Measurements from ENCODE around the gene CCNB1. TPM values are rescaled to one million over a fixed set of nuclear protein-coding genes. Genes with fewer than 3 reads are reported as not detected.
A peak's percentile ranks its signal among the peaks of the same experiment; 100 is the strongest.
"Not testable (repeated sequence)": the region's sequence is repeated elsewhere in the genome, so short reads cannot be mapped to it uniquely, and the experiment has no call there.

The CCNB1 gene
- polyA plus RNA-seq (2013, experiment 1 of 2): 232 TPM
- 263 TPM for polyA plus RNA-seq (2013, experiment 2 of 2)

GRCh38 chr5:69166686-69167492 lies at the start of gene CCNB1:
Gene CCNB1 (plus strand): TSS chr5:69167150. CDS start chr5:69167263, 113 bp downstream.
- Histone ChIP-seq H3K4me3 (ENCODE audit: extremely low read depth, insufficient read depth, low read length, poor library complexity, severe bottlenecking) (peak within 1 kb of the TSS; percentile 73), H3K4me1 (ENCODE audit: control insufficient read depth, insufficient read depth, low read length, poor library complexity, severe bottlenecking) (peaks cover 9% of the 10 kb centered on the region), H3K36me3 (ENCODE audit: control insufficient read depth, insufficient read depth, low read length) (peaks cover 41% of the 10 kb centered on the region), H3K9me3 (ENCODE audit: control insufficient read depth, low read length) (no peaks in the 10 kb centered on the region), H3K27ac (ENCODE audit: low read depth, low read length, severe bottlenecking) (peak within 1 kb of the TSS; percentile 80)
- WGBS, 2 experiments (ENCODE audit: insufficient coverage in 2 of 2): 3% methylated on average over 39 to 40 of the region's 50 CpGs

- no peak overlapping the region for H3K27ac ChIP-seq (ENCODE audit: low read depth, low read length, severe bottlenecking)
- no peak overlapping the region for H3K4me3 ChIP-seq (ENCODE audit: extremely low read depth, insufficient read depth, low read length, poor library complexity, severe bottlenecking)
- peaks cover 53% of the 10 kb centered on the region for H3K36me3 ChIP-seq (ENCODE audit: control insufficient read depth, insufficient read depth, low read length)
- H3K9me3 ChIP-seq (ENCODE audit: control insufficient read depth, low read length): no peaks in the 10 kb centered on the region
- no peaks in the 10 kb centered on the region for H3K4me1 ChIP-seq (ENCODE audit: control insufficient read depth, insufficient read depth, low read length, poor library complexity, severe bottlenecking)
These were observed 37.5 kb upstream of the CCNB1 start for GRCh38 chr5:69129413-69129812.

GRCh38 chr5:69130241-69130640 lies 36.7 kb upstream of the CCNB1 start:
- no peak overlapping the region for H3K4me3 ChIP-seq (ENCODE audit: extremely low read depth, insufficient read depth, low read length, poor library complexity, severe bottlenecking)
- no peaks in the 10 kb centered on the region for H3K4me1 ChIP-seq (ENCODE audit: control insufficient read depth, insufficient read depth, low read length, poor library complexity, severe bottlenecking)
- WGBS, 2 experiments (ENCODE audit: insufficient coverage in 2 of 2): no CpG with 5 or more reads among the region's 2 CpGs
- peaks cover 45% of the 10 kb centered on the region for H3K36me3 ChIP-seq (ENCODE audit: control insufficient read depth, insufficient read depth, low read length)
- H3K27ac ChIP-seq (ENCODE audit: low read depth, low read length, severe bottlenecking): no peak overlapping the region
- H3K9me3 ChIP-seq (ENCODE audit: control insufficient read depth, low read length): no peaks in the 10 kb centered on the region

GRCh38 chr5:69131304-69131703 lies 35.6 kb upstream of the CCNB1 start:
- Histone ChIP-seq H3K9me3 (ENCODE audit: control insufficient read depth, low read length) (no peaks in the 10 kb centered on the region), H3K27ac (ENCODE audit: low read depth, low read length, severe bottlenecking) (no peak overlapping the region), H3K36me3 (ENCODE audit: control insufficient read depth, insufficient read depth, low read length) (peaks cover 35% of the 10 kb centered on the region), H3K4me3 (ENCODE audit: extremely low read depth, insufficient read depth, low read length, poor library complexity, severe bottlenecking) (no peak overlapping the region), H3K4me1 (ENCODE audit: control insufficient read depth, insufficient read depth, low read length, poor library complexity, severe bottlenecking) (no peaks in the 10 kb centered on the region)

GRCh38 chr5:69134126-69134525 lies 32.8 kb upstream of the CCNB1 start:
- H3K27ac ChIP-seq (ENCODE audit: low read depth, low read length, severe bottlenecking): no peak overlapping the region
- no peaks in the 10 kb centered on the region for H3K4me1 ChIP-seq (ENCODE audit: control insufficient read depth, insufficient read depth, low read length, poor library complexity, severe bottlenecking)
- no peaks in the 10 kb centered on the region for H3K9me3 ChIP-seq (ENCODE audit: control insufficient read depth, low read length)
- 85 to 90% methylated on average over 4 to 5 of the region's 7 CpGs for WGBS, 2 experiments (ENCODE audit: insufficient coverage in 2 of 2)
- peaks cover 13% of the 10 kb centered on the region for H3K36me3 ChIP-seq (ENCODE audit: control insufficient read depth, insufficient read depth, low read length)
- no peak overlapping the region for H3K4me3 ChIP-seq (ENCODE audit: extremely low read depth, insufficient read depth, low read length, poor library complexity, severe bottlenecking)

- no peaks in the 10 kb centered on the region for H3K4me1 ChIP-seq (ENCODE audit: control insufficient read depth, insufficient read depth, low read length, poor library complexity, severe bottlenecking)
- 100% methylated on average over 1 to 2 of the region's 3 CpGs for WGBS, 2 experiments (ENCODE audit: insufficient coverage in 2 of 2)
- H3K9me3 ChIP-seq (ENCODE audit: control insufficient read depth, low read length): peaks cover 9% of the 10 kb centered on the region
- no peak overlapping the region for H3K4me3 ChIP-seq (ENCODE audit: extremely low read depth, insufficient read depth, low read length, poor library complexity, severe bottlenecking)
- no peak overlapping the region for H3K27ac ChIP-seq (ENCODE audit: low read depth, low read length, severe bottlenecking)
- peaks cover 5% of the 10 kb centered on the region for H3K36me3 ChIP-seq (ENCODE audit: control insufficient read depth, insufficient read depth, low read length)
These were observed 30.7 kb upstream of the CCNB1 start for GRCh38 chr5:69136293-69136692.

GRCh38 chr5:69137208-69137607 lies 29.7 kb upstream of the CCNB1 start:
- H3K4me1 ChIP-seq (ENCODE audit: control insufficient read depth, insufficient read depth, low read length, poor library complexity, severe bottlenecking); H3K27ac ChIP-seq (ENCODE audit: low read depth, low read length, severe bottlenecking); H3K4me3 ChIP-seq (ENCODE audit: extremely low read depth, insufficient read depth, low read length, poor library complexity, severe bottlenecking); H3K9me3 ChIP-seq (ENCODE audit: control insufficient read depth, low read length); H3K36me3 ChIP-seq (ENCODE audit: control insufficient read depth, insufficient read depth, low read length): not testable (repeated sequence)
- 100% methylated on average over 1 of the region's 1 CpG; no CpG with 5 or more reads in 1 of the 2 experiments for WGBS, 2 experiments (ENCODE audit: insufficient coverage in 2 of 2)

- Histone ChIP-seq H3K4me1 (ENCODE audit: control insufficient read depth, insufficient read depth, low read length, poor library complexity, severe bottlenecking) (no peaks in the 10 kb centered on the region), H3K27ac (ENCODE audit: low read depth, low read length, severe bottlenecking) (no peak overlapping the region), H3K9me3 (ENCODE audit: control insufficient read depth, low read length) (peaks cover 9% of the 10 kb centered on the region), H3K36me3 (ENCODE audit: control insufficient read depth, insufficient read depth, low read length) (no peaks in the 10 kb centered on the region), H3K4me3 (ENCODE audit: extremely low read depth, insufficient read depth, low read length, poor library complexity, severe bottlenecking) (no peak overlapping the region)
- 90 to 97% methylated on average over 1 to 5 of the region's 5 CpGs for WGBS, 2 experiments (ENCODE audit: insufficient coverage in 2 of 2)
These were observed 29.1 kb upstream of the CCNB1 start for GRCh38 chr5:69137807-69138206.

- no peak overlapping the region for H3K27ac ChIP-seq (ENCODE audit: low read depth, low read length, severe bottlenecking)
- peaks cover 9% of the 10 kb centered on the region for H3K9me3 ChIP-seq (ENCODE audit: control insufficient read depth, low read length)
- no peaks in the 10 kb centered on the region for H3K36me3 ChIP-seq (ENCODE audit: control insufficient read depth, insufficient read depth, low read length)
- no peaks in the 10 kb centered on the region for H3K4me1 ChIP-seq (ENCODE audit: control insufficient read depth, insufficient read depth, low read length, poor library complexity, severe bottlenecking)
- no peak overlapping the region for H3K4me3 ChIP-seq (ENCODE audit: extremely low read depth, insufficient read depth, low read length, poor library complexity, severe bottlenecking)
- WGBS, 2 experiments (ENCODE audit: insufficient coverage in 2 of 2): 80 to 88% methylated on average over 1 of the region's 1 CpG
These were observed 28.2 kb upstream of the CCNB1 start for GRCh38 chr5:69138766-69139165.

GRCh38 chr5:69140239-69140638 lies 26.7 kb upstream of the CCNB1 start:
- H3K9me3 ChIP-seq (ENCODE audit: control insufficient read depth, low read length); H3K36me3 ChIP-seq (ENCODE audit: control insufficient read depth, insufficient read depth, low read length); H3K27ac ChIP-seq (ENCODE audit: low read depth, low read length, severe bottlenecking); H3K4me1 ChIP-seq (ENCODE audit: control insufficient read depth, insufficient read depth, low read length, poor library complexity, severe bottlenecking); H3K4me3 ChIP-seq (ENCODE audit: extremely low read depth, insufficient read depth, low read length, poor library complexity, severe bottlenecking): not testable (repeated sequence)
- 82 to 85% methylated on average over 2 to 3 of the region's 4 CpGs for WGBS, 2 experiments (ENCODE audit: insufficient coverage in 2 of 2)

GRCh38 chr5:69140827-69141226 lies 26.1 kb upstream of the CCNB1 start:
- Histone ChIP-seq H3K36me3 (ENCODE audit: control insufficient read depth, insufficient read depth, low read length) (no peaks in the 10 kb centered on the region), H3K4me1 (ENCODE audit: control insufficient read depth, insufficient read depth, low read length, poor library complexity, severe bottlenecking) (no peaks in the 10 kb centered on the region), H3K27ac (ENCODE audit: low read depth, low read length, severe bottlenecking) (no peak overlapping the region), H3K9me3 (ENCODE audit: control insufficient read depth, low read length) (peaks cover 9% of the 10 kb centered on the region), H3K4me3 (ENCODE audit: extremely low read depth, insufficient read depth, low read length, poor library complexity, severe bottlenecking) (no peak overlapping the region)
- 80% methylated on average over 1 of the region's 1 CpG; no CpG with 5 or more reads in 1 of the 2 experiments for WGBS, 2 experiments (ENCODE audit: insufficient coverage in 2 of 2)

Measured in mesodermal cell (in vitro differentiated cells).